GM06990 (cell line): ENCODE results near the gene DAAM1.

ENCODE experiments used
- DNase-seq: peaks from one replicate; pipeline ENCODE4 v3.0.0-alpha.2; 2011; ENCODE audit not compliant: insufficient read length; ENCODE audit errors: extremely low read depth
- H3K27me3 ChIP-seq: replicated peaks from 2 replicates; pipeline ENCODE4 v1.6.0; 2011; ENCODE audit warnings: low read length; ENCODE audit not compliant: control insufficient read depth, insufficient read depth
- H3K36me3 ChIP-seq: 2 replicates; pipeline ENCODE4 v1.5.1; 2011; ENCODE audit warnings: low read length; ENCODE audit not compliant: control insufficient read depth, insufficient read depth
- H3K4me3 ChIP-seq: replicated peaks from 2 replicates; pipeline ENCODE4 v1.5.1; 2011; ENCODE audit warnings: low read depth, mild to moderate bottlenecking, control low read depth, low read length
- CTCF ChIP-seq: IDR thresholded peaks from 2 replicates; pipeline ENCODE4 v1.5.1; 2011; ENCODE audit warnings: low read length, control low read depth, mild to moderate bottlenecking, inconsistent platforms; ENCODE audit not compliant: insufficient read depth, poor library complexity, severe bottlenecking

Gene DAAM1

DNA sequence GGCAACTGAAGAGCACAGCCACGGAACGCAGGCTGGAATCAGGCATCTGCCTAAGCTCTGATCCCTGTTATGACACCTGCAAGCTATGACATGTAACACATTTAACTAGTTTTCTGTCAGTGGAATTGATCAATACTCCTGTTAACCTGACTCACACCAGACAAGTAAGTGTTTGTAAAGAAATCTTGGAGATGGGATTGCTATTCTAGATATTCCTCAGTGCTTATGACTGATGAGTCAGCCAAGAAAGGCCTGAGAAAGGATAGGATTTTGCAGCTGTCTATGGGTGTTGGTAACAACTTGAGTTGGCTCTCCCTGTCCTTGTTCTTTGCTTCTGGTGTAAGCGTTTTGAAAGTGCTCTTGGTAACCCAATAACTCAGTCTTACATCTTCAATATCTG is 166.2 kb downstream of the DAAM1 start:
- no peak for DNase-seq
- no peak overlapping the region for H3K4me3 ChIP-seq
- H3K27me3 ChIP-seq: no peaks in the 10 kb centered on the region
- peaks cover 2% of the 10 kb centered on the region; the same call in 1 of the 2 replicates for H3K36me3 ChIP-seq
- no peak for TF ChIP-seq CTCF

DNA sequence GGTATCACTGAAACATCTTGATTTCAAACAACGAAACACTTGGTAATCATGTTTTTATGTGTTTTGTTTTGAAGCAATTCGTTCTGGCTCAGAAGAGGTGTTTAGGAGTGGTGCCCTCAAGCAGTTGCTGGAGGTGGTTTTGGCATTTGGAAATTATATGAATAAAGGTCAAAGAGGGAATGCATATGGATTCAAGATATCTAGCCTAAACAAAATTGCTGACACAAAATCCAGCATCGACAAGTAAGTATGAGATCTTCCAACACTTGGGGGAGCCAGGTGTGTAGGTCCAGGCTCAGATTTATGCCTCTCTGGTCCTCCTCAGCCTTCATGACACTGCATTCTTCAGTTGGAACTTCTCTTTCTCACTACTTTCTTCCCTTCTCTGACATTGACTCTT is 166.6 kb downstream of the DAAM1 start:
- no peak for DNase-seq
- Histone ChIP-seq H3K36me3 (peaks cover 2% of the 10 kb centered on the region; the same call in 1 of the 2 replicates), H3K4me3 (no peak overlapping the region), H3K27me3 (no peaks in the 10 kb centered on the region)
- no peak for TF ChIP-seq CTCF

GRCh38 chr14:59356312-59356711 is 167.8 kb downstream of the DAAM1 start:
- Histone ChIP-seq H3K36me3 (peaks cover 2% of the 10 kb centered on the region; the same call in 1 of the 2 replicates), H3K4me3 (no peak overlapping the region), H3K27me3 (no peaks in the 10 kb centered on the region)
- TF ChIP-seq CTCF: no peak
- no peak for DNase-seq

DNA sequence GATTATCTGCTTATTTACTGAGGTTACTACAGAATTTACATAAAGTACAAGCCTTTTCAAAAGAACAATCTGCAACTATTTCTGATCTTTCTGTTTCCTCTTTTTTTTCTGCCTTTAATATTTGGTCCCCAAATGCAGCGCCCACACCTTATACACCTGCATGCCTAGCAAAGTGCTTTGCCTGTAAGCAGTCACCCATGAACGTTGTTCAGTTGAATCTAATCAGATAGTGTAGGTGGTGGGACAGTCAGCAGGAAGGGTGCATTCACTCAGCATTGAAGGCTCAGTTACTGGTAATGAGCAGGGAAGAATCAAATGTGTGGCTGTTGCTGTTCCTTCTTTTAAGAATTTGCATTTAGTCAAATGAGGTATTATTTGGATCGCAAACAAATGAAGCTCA is 168.3 kb downstream of the DAAM1 start:
- peaks cover 2% of the 10 kb centered on the region; the same call in 1 of the 2 replicates for H3K36me3 ChIP-seq
- no peak for TF ChIP-seq CTCF
- DNase-seq: peak; percentile 37
- H3K4me3 ChIP-seq: no peak overlapping the region
- no peaks in the 10 kb centered on the region for H3K27me3 ChIP-seq

GRCh38 chr14:59358102-59358501 is 169.6 kb downstream of the DAAM1 start:
- H3K36me3 ChIP-seq: peaks cover 2% of the 10 kb centered on the region; the same call in 1 of the 2 replicates
- H3K4me3 ChIP-seq: no peak overlapping the region
- H3K27me3 ChIP-seq: no peaks in the 10 kb centered on the region
- no peak for DNase-seq
- TF ChIP-seq CTCF: no peak

- H3K4me3 ChIP-seq: no peak overlapping the region
- TF ChIP-seq CTCF: no peak
- DNase-seq: no peak
- H3K36me3 ChIP-seq: no peaks in the 10 kb centered on the region; the same call in 1 of the 2 replicates
- no peaks in the 10 kb centered on the region for H3K27me3 ChIP-seq
Observed at GRCh38 chr14:59358784-59359183, 170.3 kb downstream of the DAAM1 start.
